GM19240 (cell line): Measurements from ENCODE around the gene HSPA4.
"Not testable (repeated sequence)": the region's sequence is repeated elsewhere in the genome, so short reads cannot be mapped to it uniquely, and the experiment has no call there.

ENCODE experiments used
- DNase-seq: peaks from one replicate; pipeline ENCODE4 v3.0.0; 2011; ENCODE audit warnings: low spot score; ENCODE audit not compliant: insufficient read length

HSPA4 gene

DNA sequence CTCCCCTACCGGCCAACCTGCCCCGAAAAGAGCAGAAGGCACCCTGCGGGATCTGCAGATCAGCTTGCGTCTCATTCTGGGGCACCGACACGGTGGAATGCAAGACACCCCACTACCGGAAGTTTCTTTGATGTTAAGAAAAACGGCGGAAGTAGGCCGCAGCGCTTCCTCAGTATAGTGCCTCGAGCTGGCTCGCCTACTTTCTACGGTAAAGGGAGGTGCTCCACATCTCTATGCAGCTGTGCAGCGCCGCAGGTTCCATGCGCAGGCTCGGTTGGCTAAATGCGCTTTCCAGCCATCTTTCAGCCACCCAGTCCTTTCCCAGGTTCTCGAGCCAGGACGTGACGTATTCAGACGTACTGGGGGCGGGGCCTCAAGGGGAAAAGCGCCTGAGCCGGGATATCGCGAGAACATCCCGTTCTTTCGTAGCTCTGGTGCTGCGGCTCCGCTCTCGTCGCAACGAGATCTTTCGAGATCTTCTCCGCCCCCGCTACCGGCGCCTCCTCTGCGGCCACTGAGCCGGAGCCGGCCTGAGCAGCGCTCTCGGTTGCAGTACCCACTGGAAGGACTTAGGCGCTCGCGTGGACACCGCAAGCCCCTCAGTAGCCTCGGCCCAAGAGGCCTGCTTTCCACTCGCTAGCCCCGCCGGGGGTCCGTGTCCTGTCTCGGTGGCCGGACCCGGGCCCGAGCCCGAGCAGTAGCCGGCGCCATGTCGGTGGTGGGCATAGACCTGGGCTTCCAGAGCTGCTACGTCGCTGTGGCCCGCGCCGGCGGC lies at the start of gene HSPA4:
Gene HSPA4, plus strand, starts transcription at position 472 of the 775 bp plus-strand sequence. Its CDS starts 238 bp downstream, at position 710.
- DNase-seq: peak; percentile 94

DNA sequence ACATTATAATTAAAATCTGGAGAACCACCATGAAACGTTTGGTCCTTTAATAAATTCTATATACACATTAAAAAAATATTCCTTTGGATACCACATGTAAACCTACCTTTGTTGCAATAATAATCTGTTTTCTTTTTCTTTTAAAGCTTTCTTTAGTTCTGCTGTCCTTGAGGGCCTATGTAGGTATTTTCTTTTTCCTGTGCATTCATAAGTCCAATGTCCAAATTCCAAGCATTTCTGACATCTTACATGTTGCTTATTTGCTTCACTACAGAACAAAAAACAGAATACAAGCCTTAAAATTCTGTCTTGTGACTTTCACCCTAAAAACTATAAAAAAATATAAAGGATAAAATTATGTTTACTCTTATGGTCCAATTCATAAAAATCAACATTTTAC lies 45.2 kb upstream of the HSPA4 start:
- no peak for DNase-seq

DNA sequence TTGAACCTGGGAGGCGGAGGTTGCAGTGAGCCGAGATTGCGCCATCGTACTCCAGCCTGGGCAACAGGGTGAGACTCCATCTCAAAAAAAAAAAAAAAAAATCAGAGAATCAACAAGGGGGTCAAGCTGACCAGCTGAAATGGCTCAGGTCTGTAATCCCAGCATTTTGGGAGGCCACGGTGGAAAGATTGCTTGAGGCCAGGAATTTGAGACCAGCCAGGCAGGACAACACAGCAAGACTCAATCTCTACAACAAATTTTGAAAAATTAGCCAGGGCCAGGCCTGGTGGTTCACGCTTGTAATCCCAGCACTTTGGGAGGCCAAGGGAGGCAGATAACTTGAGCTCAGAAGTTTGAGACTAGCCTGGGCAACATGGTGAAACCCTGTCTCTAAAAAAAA lies 43.4 kb upstream of the HSPA4 start:
- DNase-seq: not testable (repeated sequence)

DNA sequence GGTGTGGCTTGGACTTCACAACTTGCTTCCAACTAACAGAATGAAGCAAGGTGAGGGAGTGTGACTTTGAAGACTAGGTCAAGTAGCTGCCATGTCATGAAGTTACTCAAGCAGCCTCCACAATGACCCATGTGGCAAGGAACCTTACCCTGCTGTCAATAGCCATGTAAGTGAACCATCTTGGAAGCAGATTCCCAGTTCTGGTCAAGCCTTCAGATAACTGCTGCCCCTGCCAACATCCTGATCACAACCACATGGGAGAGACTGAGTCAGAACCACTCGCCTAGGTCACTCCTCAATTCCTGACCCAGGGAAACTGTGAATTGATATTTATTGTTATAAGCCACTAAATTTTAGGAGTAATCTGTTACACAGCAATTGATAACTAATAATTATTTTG lies 36.3 kb upstream of the HSPA4 start:
- DNase-seq: no peak

DNA sequence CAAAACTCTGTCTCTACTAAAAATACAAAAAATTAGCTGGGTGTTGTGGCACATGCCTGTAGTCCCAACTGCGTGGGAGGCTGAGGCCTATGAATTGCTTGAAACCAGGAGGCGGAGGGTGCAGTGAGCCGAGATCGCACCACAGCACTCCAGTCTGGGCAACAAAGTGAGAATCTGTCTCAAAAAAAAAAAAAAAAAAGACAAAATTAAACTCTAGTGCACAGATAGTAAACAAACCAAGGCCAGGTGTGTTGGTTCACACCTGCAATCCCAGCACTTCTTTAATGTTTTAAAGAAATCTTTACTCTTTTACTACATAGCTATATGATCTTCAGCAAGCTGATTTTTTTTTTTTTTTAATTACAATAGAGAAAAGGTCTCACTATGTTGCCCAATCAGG lies 33.8 kb upstream of the HSPA4 start:
- no peak for DNase-seq

DNA sequence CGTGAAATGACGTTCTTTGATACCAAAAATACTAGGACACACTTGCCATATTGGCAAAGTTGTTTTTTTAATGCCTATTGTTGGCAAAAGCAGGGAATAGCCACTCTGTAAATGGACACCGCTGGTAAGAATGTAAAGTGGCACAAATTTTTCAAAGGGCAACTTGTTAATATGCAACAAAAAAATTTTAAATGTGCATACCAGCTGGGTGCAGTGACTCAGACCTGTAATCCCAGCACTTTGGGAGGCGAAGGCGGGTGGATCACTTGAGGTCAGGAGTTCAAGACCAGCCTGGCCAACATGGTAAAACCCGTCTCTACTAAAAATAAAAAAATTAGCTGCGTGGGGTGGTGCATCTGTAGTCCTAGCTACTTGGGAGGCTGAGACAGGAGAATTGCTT lies 32.3 kb upstream of the HSPA4 start:
- not testable (repeated sequence) for DNase-seq

DNA sequence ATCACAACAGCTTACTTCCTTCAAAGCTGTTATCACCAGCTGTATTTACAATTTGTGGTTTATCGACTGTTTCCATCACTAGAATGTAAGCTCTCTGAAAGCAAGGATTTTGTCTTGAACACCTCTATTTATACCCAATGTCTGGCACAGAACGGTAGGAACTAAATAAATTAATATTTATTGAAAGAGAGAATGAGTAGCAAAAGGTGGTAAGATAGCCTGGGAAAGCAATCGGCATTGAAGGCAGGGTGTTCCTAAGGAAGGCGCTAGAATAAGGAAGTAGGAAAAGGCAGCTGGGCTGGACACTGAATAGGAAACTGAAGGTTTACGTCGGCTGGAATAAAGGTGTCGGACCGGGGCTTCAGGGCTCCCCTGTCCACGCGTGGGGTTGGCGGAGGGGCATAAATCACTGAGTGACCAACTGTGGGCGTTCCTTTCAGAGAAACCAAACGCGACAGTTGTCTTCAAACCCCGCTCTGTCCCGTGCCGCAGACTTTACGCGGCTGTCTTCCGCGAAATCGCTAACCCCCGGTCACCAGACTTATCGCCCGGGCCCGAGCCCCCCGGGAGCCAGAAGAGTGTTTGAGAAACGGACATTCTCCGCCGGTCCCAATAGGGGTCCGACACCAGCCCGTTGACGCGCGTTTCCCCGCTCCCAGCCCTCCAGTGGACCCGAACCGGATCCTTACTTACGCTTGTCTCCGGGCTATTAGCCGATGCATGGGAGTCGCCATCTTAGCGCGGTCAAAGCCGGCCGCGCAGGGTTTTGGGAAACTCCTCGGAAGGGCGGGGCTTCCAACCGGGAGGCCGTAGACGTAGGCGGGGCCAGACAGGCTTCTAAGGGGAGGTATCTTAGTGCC lies 25.8 kb upstream of the HSPA4 start, which contains the start of gene ZCCHC10:
Gene ZCCHC10, minus strand, starts transcription at position 746 of the 860 bp plus-strand sequence. Its CDS starts 12 bp downstream, at position 734.
- DNase-seq: peak; percentile 77

DNA sequence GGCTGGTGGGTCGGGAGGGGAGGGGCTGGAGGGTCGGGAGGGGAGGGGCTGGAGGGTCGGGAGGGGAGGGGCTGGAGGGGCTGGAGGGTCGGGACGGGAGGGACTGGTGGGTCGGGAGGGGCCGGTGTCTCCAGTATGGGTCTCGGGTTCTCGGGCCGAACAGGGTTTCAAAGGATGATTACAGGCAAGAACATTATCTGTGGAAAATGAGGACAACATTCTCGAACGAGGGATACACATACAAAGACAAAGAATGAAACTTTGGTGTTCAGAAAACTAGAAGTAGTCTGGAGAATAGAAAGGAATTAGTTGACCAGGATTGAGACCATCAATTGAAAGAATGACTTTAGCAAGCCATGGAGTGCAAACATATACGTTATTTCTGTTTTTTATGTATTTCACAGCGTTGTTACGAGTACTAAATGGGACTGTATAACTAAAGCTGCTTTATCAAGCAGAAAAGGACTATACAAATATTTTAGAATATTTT lies 25.1 kb upstream of the HSPA4 start:
- DNase-seq: no peak

DNA sequence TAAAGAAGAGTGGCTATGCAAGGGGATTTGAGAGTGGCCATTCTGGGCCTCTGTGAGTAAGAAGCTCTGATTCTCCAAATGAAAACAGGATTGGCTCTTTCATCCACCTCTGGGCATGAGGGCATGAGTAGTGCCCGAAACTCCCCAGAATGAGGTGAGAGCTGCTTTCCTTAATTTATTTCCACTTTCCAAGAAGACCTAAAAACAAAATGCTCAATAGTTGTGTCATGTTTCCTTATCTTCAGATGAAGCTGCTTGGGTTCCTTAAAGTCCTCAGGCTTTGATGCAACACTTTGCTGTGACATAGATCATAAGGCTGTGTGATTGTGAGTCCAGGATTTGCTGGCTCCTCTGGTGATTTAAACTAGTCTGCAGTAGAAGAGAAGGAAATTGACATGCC lies 22.4 kb upstream of the HSPA4 start:
- DNase-seq: no peak

DNA sequence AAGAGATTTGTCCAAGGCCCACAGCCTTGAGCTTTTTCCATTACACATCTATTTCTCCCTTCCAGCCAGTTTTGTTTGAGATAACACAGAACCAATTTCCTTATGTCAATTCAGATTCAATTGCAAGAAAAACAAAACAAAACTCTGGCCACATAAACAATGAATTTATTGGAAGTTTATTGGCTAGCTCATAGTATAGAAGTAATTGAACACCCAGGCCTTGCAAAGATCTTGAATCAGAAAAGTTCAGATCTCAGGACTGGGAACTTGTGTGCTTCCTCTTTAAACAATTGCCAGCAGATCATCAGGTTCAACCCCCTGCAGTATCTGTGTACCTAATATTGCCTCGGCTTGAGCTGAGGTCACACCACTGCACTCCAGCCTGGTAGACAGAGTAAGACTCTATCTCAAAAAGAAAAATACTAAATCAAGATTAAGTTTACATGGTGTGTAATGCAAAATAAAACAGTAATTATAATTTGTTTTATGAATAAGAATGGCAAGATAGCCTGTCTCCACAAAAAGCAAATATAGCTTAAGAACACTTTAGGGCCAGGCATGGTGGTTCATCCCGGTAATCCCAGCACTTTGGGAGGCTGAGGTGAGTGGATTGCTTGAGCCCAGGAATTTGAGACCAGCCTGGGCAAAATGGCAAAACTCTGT lies 21.3 kb upstream of the HSPA4 start:
- no peak for DNase-seq

DNA sequence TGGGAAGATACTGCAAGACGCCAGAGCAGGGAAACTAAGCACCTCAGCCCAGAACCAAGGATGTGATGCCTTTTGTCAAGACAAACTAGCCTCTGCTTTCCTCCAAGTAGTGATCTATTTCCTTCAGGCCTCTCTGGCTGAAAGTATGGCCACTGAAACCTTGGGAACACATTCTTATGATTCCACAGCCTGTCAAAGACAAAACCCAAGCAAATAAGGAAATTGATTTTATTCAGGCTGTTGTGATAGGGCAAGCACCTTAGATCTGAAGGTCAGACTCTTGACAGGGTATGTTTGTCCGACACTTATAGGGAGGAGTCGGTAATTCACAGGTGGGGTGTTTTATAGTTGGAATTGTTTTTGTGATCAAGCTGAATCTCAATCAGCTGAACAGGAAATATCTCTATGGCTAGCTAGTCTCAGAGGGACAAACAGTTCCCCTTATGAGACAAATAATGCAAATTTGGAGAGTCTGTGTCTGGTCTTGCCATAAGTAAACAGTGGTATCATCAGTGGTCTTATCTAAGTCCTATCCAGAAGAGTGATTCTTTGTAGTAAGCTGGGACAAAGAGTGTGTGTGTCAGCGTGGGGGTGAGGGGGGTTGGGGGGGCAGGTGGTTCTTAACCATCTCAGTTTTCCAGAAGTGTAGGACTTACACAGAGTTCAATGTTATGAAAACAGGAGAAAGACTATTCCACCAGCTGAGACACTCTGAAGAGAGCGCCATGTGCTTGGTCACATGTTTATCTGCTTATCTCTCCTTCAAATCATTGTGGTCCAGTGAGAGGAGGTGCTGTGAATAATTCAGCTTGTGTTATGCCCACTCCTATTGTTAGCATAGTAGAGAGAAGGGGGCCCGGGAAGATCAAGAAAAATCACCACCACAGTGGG lies 18.7 kb upstream of the HSPA4 start:
- DNase-seq: peak; percentile 8

DNA sequence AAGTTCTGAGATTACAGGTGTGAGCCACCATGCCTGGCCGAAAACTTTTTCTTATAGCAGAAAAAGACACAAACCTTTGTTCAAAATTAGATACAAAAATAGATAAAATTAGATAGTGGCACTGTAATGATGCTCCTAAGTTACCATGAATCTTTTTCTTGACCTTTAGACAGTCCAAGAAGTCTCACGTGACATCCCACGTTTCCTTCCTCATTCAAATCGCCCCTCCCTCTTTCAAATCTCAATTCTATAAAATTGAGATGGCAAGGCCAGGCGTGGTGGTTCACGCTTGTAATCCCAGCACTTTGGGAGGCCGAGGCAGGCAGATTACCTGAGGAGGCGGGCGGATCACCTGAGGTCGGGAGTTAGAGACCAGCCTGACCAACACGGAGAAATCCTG lies 17.7 kb upstream of the HSPA4 start:
- no peak for DNase-seq

DNA sequence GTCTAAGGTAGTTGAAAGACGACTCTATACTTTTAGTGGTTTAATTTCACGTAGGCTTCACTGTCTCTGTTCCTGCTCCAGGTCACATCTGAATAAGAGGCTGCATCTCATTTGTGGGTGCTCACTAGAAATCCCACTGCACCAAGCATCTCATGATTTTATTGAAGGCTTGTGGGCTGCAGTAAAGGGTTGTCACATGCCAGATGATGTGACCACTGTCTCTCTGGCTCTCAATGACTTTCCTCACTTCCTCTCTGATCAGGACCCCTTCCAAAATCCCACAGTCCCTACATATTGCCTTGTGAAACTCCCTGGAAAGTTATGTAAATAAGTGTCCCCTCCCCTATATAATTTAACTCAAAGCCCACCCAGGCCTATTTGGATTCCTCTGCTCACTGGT lies 16.6 kb upstream of the HSPA4 start:
- DNase-seq: no peak

DNA sequence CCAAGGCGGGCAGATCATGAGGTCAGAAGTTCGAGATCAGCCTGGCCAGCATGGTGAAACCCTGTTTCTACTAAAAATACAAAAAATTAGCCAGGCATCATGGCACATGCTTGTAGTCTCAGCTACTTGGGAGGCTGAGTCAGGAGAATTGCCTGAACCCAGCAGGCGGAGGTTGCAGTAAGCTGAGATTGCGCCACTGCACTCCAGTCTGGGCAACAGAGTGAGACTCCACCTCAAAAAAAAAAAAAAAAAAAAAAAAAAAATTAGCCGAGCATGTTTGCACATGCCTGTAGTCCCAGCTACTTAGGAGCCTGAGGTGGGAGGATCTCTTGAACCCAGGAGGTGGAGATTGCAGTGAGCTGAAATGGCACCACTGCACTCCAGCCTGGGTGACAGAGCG lies 15.1 kb upstream of the HSPA4 start:
- not testable (repeated sequence) for DNase-seq

DNA sequence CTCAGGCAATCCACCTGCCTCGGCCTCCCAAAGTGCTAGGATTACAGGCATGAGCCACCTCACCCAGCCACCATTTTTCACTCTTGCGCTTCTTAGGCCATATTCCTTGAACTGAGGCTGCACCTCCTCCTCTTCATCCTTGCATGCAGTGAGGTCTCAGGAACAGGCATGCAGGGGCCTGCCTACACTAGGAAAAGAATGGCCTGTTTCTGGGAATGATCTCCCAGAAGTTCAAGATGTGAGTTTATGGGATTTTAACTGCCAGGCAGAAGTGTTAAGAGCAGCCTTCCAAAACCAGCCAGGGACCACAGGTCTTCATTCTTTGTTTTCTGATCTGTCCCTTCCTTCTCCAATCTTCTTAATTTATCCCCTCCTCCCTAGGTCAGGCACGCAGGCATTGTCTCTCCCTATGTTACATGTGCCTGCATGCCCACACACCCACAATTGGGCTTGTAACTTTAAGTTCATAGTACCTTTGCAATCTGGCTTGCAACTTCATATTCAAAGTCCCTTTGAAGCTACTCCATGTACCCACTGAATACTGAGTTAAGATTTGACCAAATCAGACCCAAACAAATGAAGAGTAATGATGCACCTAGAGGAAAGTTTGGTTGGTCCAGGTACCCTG lies 10.5 kb upstream of the HSPA4 start:
- DNase-seq: no peak

DNA sequence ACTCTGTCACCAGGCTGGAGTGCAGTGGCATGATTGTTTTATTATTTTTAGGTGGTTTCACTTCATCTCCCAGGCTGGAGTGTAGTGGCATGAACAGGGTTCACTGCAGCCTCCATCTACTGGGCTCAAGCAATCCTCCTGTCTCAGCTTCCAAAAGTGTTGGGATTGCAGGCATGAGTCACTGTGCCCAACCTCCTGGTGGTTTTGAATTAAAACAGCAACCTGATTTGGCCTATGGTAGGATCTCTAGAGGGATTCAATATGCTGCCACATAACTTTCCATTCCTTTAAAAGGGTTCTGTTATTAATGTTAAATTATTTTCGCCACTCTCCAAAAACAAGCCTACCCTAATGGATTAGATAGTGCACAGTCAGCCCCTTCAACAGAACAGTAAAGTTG lies 9.9 kb upstream of the HSPA4 start:
- no peak for DNase-seq

DNA sequence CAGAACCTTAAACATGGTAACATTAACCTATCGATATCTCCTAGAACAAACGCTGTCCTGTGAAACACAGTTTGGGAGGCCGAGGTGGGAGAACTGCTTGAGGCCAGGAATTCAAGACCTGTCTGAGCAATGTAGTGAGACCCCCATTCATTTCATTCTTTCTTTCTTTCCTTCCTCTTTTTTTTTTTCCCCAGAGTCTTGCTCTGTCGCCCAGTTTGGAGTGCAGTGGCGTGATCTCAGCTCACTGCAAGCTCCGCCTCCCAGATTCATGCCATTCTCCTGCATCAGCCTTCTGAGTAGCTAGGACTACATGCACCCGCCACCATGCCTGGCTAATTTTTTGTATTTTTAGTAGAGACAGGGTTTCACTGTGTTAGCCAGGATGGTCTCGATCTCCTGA lies 5.3 kb upstream of the HSPA4 start:
- not testable (repeated sequence) for DNase-seq

DNA sequence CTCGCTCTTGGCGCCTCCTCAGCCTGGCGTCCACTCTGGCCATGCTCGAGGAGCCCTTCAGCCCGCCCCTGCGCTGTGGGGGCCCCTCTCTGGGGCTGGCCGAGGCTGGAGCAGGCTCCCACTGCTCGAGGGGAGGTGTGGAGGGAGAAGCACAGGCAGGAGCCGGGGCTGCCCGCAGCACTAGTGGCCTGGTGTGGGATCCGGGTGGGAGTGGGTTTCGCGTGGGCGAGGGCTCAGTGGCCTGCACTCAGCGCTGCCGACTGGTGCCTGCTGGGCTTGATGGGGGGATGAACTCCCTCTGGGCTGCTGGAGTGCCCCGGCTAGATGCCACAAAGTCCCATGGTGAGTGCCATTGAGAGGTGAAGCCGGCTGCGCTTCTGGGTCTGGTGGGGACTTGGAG lies 4.4 kb upstream of the HSPA4 start:
- DNase-seq: no peak

DNA sequence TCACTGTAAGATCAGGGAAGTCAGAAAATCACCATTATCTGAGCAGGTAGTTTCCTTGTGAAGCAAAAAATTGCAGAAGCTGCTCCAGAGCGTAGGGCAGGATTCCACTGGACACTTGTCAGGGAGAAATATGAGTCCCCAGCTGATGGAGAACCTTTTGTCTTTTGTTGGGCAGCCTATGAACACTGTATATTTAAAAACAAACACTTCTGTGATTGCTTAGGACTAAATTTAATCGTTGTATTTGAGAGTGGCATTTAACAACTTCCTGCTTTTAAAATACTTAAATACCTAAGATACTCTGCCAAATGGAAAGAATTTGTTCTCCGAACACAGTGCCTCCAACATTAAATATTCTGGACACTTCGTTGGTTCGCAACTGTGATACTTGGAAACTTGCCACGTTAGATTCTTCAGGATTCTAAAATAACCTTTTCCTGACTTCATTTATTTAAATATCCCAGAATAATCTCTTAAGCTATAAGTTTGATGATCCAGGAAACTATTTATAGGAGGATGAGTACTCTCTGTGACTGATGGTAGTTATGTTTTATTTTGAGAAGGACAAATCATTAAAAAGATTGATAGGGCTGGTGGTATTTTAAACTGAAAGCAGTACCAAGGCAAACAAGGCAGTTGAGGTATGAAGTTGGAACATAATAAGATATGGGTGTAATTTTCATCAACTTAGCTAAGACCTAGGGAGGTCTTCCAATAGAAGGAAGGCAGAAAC lies 2.7 kb upstream of the HSPA4 start:
- no peak for DNase-seq

DNA sequence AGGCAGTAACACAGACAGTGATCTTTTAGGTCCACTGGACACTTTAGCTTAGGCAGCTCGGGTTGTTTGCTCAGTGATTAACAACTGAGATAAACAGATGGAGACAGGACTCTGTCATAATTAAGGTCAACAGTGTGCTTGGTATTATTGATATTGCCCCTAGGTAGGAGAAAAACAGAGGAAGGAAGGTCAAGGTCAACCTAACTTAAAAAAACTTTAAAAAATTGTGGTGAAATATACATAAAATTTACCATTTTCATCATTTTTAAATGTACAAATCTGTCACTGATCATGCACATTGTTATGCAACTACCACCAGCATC lies 2.1 kb upstream of the HSPA4 start:
- no peak for DNase-seq
